Measurements from ENCODE around the gene RASL12.
"Not testable (repeated sequence)": the region's sequence is repeated elsewhere in the genome, so short reads cannot be mapped to it uniquely, and the experiment has no call there.

The RASL12 gene, protein sequence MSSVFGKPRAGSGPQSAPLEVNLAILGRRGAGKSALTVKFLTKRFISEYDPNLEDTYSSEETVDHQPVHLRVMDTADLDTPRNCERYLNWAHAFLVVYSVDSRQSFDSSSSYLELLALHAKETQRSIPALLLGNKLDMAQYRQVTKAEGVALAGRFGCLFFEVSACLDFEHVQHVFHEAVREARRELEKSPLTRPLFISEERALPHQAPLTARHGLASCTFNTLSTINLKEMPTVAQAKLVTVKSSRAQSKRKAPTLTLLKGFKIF

GRCh38 chr15:65067645-65068402 is at the start of gene RASL12:
TSS of gene RASL12 (minus strand) at chr15:65067991. CDS start at chr15:65067835, 156 bp downstream.
- no peak for DNase-seq

- DNase-seq = no peak
Observed at GRCh38 chr15:65115542-65115941, 47.8 kb upstream of the RASL12 start.

DNA sequence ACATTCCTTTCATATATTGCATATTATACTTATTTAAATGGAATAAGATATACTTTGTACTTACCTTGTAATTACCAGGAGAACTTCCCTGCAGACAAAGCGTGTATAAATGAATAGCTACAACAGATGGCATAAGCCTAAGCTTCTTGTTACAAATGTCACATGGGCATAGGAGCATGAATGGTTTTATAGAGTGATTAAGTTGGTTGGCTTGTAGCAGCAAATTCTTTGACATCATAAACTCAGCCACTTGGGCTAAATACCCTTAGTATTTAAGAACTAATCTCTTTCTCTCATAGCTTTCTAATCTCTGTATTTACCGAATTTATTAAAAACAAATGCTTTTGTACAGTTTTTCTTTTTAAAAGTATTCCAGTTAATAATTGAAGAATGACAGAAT is 47.3 kb upstream of the RASL12 start, which contains the start of gene UBAP1L:
Gene UBAP1L (minus strand): TSS at position 115 of the 400 bp plus-strand sequence. CDS start 8,985 bp downstream, outside the sequence.
- no peak for DNase-seq

GRCh38 chr15:65110676-65111292 is 43.0 kb upstream of the RASL12 start:
- DNase-seq = no peak

DNA sequence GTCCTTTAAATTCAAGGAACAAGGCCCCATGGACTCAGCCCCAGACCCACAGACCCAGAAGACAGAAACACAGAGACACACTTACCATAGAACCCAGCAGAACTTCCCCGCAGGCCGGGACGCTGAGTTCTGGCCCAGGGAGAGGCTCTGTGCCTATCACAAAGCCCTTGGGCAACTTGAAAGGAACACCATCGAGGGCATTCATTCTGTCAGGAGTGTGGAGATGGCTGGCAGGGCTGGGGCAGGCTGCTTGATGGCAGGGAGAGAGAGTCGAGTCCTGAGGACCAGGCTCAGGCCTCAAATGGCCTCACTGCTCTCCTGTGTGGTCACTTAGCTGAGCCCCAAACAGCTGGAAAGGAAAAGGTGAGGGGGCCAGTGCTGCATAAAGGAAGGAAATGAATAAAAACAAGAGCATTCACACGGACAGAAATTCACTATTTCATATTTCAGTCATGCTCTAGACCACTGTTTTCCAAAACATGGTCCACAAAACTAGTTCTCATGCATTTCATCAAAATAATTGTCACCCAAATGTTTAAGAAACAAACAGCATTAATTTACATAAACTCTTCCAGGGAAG is 38.3 kb upstream of the RASL12 start:
- no peak for DNase-seq

- DNase-seq = no peak
Observed at GRCh38 chr15:65105038-65105437, 37.2 kb upstream of the RASL12 start.

GRCh38 chr15:65102912-65103311 is 35.1 kb upstream of the RASL12 start:
- no peak for DNase-seq

GRCh38 chr15:65101891-65102708 is 34.3 kb upstream of the RASL12 start:
- no peak for DNase-seq

DNA sequence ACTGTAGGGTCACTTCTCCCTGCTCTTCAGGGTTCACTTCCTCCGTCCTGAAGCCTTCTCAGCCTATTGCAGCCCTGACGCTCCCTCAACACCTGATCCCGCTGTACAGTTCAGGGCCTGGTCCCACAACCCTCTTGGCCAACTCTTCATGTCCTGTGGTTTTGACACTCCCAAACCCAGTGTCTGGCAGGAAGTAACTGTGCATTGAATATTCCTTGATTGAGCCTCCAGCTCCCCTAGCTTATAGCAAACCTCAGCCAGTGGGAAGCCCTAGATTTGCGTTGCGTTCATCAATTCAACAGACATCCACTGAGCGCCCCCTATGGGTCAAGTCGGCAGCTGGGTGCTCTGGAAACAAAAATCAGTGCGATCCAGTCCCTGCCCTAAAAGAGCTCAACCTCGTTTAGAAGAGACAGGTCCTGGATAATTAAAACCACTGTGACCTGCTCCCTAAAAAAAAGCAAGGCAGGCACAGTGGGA is 33.7 kb upstream of the RASL12 start:
- peak; percentile 68 for DNase-seq

DNA sequence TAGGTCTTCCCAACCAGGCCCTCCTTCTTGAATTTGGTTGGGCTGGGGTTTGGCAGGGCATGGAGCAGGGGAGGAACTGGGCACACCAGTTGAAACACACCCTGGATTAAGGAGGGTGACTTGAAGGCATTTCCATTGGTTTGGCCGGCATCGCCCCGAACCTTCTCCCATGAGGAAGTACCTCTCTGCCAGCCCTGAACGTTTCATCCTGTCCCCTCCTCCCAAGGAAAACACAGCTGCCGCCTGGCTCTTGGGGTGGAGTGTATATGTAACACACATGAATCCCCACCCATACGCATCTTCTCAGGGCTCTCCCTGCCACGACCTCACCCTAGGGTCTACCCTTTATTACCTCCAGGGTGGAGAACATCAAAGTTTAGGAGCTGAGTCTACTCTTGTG is 32.7 kb upstream of the RASL12 start:
- DNase-seq = no peak

DNA sequence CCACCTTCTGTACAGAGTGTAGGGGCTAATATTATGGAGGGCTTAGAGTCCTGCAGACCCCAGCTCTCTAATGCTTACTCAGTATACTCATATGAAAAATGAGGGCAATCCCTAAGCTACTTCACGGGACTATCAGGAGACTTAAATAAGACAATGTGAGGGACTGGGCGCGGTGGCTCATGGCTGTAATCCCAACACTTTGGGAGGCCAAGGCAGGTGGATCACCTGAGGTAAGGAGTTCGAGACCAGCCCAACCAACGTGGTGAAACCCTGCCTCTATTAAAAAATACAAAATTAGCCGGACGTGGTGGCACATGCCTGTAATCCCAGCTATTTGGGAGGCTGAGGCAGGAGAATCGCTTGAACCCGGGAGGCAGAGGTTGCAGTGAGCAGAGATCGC is 32.0 kb upstream of the RASL12 start:
- DNase-seq = not testable (repeated sequence)

- no peak for DNase-seq
Observed at GRCh38 chr15:65099336-65099735, 31.5 kb upstream of the RASL12 start.

- DNase-seq = no peak
Observed at GRCh38 chr15:65097651-65098263, 30.0 kb upstream of the RASL12 start.

- DNase-seq = no peak
Observed at GRCh38 chr15:65096481-65097385, 28.9 kb upstream of the RASL12 start.

DNA sequence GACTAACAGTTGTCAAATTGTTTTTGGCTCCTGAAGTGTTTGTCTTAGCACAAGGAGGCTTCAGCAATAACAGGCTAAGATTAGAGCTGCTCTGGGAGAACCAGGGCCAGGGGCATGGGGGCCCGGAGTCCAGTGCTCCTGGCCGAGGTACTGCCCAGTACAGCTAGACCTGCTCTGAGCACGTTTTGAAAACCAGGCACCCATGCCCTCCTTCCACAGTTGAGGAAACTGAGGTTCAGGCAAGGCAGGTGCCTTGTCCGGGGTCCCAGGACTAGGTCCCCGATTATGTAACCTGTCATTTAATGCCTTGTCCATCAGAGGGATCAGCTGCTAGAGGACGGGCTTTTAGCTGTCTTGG is 27.9 kb upstream of the RASL12 start:
- no peak for DNase-seq

GRCh38 chr15:65095011-65095746 is 27.4 kb upstream of the RASL12 start:
- DNase-seq = no peak

GRCh38 chr15:65094294-65094995 is 26.7 kb upstream of the RASL12 start:
- no peak for DNase-seq

DNA sequence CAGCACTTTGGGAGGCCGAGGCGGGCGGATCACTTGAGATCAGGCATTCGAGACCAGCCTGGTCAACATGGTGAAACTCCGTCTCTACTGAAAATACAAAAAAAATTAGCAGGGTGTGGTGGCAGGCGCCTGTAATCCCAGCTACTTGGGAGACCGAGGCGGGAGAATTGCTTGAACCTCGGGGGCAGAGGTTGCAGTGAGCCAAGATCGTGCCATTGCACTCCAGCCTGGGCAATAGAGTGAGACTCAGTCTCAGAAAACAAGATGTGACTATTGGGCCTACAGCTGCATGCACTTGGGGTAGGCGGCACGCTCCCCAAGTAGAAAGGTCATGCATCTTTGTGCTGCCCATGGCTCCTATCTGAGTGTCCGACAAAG is 26.0 kb upstream of the RASL12 start:
- DNase-seq = not testable (repeated sequence)

Data from inflammatory macrophage treated with lipopolysaccharide for 4 hours (primary cell).